Neuronal stem cell (in vitro differentiated cells): ENCODE measurements around the gene PAK6.

Experiments
- DNase-seq: peaks from one replicate; pipeline ENCODE4 v3.0.0-alpha.2; 2013; ENCODE audit warnings: low spot score
- H2AFZ ChIP-seq: one replicate; pipeline ENCODE4 v1.6.1; 2013; ENCODE audit warnings: mild to moderate bottlenecking, low read length, inconsistent platforms
- H2AK5ac ChIP-seq: 2 replicates; pipeline ENCODE4 v1.6.1; 2013; ENCODE audit warnings: low read depth, mild to moderate bottlenecking, inconsistent platforms, low read length, moderate library complexity, mixed read lengths
- H2BK120ac ChIP-seq: 2 replicates; pipeline ENCODE4 v1.6.1; 2013; ENCODE audit warnings: low read depth, mild to moderate bottlenecking, inconsistent platforms, low read length, moderate library complexity, mixed read lengths
- H2BK12ac ChIP-seq: one replicate; pipeline ENCODE4 v1.6.1; 2013; ENCODE audit warnings: low read length, inconsistent platforms
- H2BK15ac ChIP-seq: 2 replicates; pipeline ENCODE4 v1.6.1; 2013; ENCODE audit warnings: mild to moderate bottlenecking, low read length, inconsistent platforms, mixed read lengths
- H2BK5ac ChIP-seq: one replicate; pipeline ENCODE4 v1.6.1; 2013; ENCODE audit warnings: inconsistent platforms, mild to moderate bottlenecking, low read length, moderate library complexity
- H3K14ac ChIP-seq: one replicate; pipeline ENCODE4 v1.6.1; 2013; ENCODE audit warnings: low read length, inconsistent platforms
- H3K18ac ChIP-seq: 2 replicates; pipeline ENCODE4 v1.6.1; 2013; ENCODE audit warnings: low read length, inconsistent platforms
- H3K23ac ChIP-seq: 2 replicates; pipeline ENCODE4 v1.6.1; 2013; ENCODE audit warnings: low read depth, mild to moderate bottlenecking, mixed read lengths, low read length, inconsistent platforms; ENCODE audit not compliant: poor library complexity
- H3K27ac ChIP-seq: replicated peaks from 3 replicates; pipeline ENCODE4 v1.5.1; 2013; ENCODE audit warnings: low read length, inconsistent platforms
- H3K27me3 ChIP-seq, 3 experiments: 2 replicates each; pipeline ENCODE4 v1.6.1; 2013; ENCODE audit warnings: low read length in 3 of 3, mild to moderate bottlenecking in 2 of 3, inconsistent platforms in 1 of 3, low read depth in 1 of 3, mixed read lengths in 1 of 3, moderate library complexity in 1 of 3; ENCODE audit not compliant: control insufficient read depth in 3 of 3, insufficient read depth in 3 of 3
- H3K36me3 ChIP-seq, 2 donors: replicated peaks in 1 of 2; 2 replicates each; pipeline ENCODE4 v1.6.1; 2013; ENCODE audit warnings: low read length in 2 of 2; ENCODE audit not compliant: control insufficient read depth in 2 of 2, insufficient read depth in 2 of 2
- H3K4ac ChIP-seq: 2 replicates; pipeline ENCODE4 v1.6.1; 2013; ENCODE audit warnings: inconsistent platforms, mild to moderate bottlenecking, low read length, moderate library complexity
- H3K4me1 ChIP-seq, 2 donors: 1 replicate in 1 of 2; 2 replicates in 1 of 2; pipeline ENCODE4 v1.6.1; 2013; ENCODE audit warnings: low read length in 2 of 2, low read depth in 1 of 2; ENCODE audit not compliant: control insufficient read depth in 2 of 2, insufficient read depth in 1 of 2
- H3K4me2 ChIP-seq: one replicate; pipeline ENCODE4 v1.6.1; 2013; ENCODE audit warnings: mild to moderate bottlenecking, low read length, inconsistent platforms; ENCODE audit not compliant: insufficient read depth, poor library complexity, severe bottlenecking
- H3K4me3 ChIP-seq, 2 donors: 2 replicates each; pipeline ENCODE4 v1.5.1; 2013; ENCODE audit warnings: low read length in 2 of 2, mild to moderate bottlenecking in 2 of 2, inconsistent platforms in 1 of 2, moderate library complexity in 1 of 2
- H3K79me1 ChIP-seq: one replicate; pipeline ENCODE4 v1.6.1; 2013; ENCODE audit warnings: low read depth, mild to moderate bottlenecking, inconsistent platforms, low read length, moderate library complexity
- H3K9ac ChIP-seq: one replicate; pipeline ENCODE4 v1.6.1; 2013; ENCODE audit warnings: mild to moderate bottlenecking, low read depth, low read length, inconsistent platforms; ENCODE audit not compliant: poor library complexity
- H3K9me3 ChIP-seq, 2 donors: replicated peaks in 1 of 2; 2 replicates each; pipeline versions ENCODE3 to v1.6.1; 2013; ENCODE audit warnings: low read length in 2 of 2, mild to moderate bottlenecking in 2 of 2, inconsistent platforms in 1 of 2, low read depth in 1 of 2, mixed read lengths in 1 of 2, moderate library complexity in 1 of 2; ENCODE audit not compliant: control insufficient read depth in 2 of 2, insufficient read depth in 1 of 2
- H4K8ac ChIP-seq: one replicate; pipeline ENCODE4 v1.6.1; 2013; ENCODE audit warnings: low read depth, mild to moderate bottlenecking, inconsistent platforms, low read length, moderate library complexity
- H4K91ac ChIP-seq: one replicate; pipeline ENCODE4 v1.6.1; 2013; ENCODE audit warnings: low read length, low read depth, mild to moderate bottlenecking, inconsistent platforms; ENCODE audit not compliant: poor library complexity
- WGBS, 2 donors: extraction: QIAGEN DNeasy Blood & Tissue Kit; methylation state at CpG; one replicate each; pipeline ENCODE4 v1.1.7; 2013; ENCODE audit warnings: missing lambda C conversion rate in 2 of 2, mixed read lengths in 1 of 2; ENCODE audit not compliant: insufficient read length in 2 of 2, insufficient replicate concordance in 1 of 2; ENCODE audit errors: extremely low coverage in 2 of 2; 5-methylcytosine and 5-hydroxymethylcytosine counted together

The PAK6 gene

DNA sequence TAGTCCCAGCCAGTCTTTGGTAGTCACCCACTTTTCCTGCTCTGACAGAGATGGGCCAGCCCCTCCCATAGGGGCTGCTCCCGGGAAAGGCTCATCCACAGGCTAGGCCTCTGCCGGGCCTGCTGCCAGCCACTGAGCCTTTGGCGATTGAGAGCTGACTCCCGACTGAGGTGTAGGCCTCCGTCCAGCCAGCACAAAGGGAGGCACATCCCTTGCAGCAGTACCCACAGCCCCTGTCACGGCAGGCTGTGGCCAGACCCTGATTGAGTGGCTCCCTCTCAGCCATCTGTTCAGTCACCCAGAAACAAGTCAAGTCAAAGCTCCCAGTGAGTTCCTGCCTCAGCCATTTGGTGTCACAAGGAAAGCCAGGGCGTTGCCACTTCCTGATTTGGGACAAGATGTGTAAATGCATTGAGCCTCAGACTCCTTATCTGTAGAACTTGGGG, 6.2 kb upstream of the PAK6 start:
- Histone ChIP-seq H3K79me1 (no peaks in the 10 kb centered on the region), H3K4me1 (peaks cover 0 to 4% of the 10 kb centered on the region in 2 donors), H3K14ac (no peak overlapping the region), H3K36me3 (peaks cover 8 to 40% of the 10 kb centered on the region in 2 donors), H3K9ac (peak overlapping the region; percentile 63), H3K23ac (no peak overlapping the region), H4K91ac (no peak overlapping the region), H2BK120ac (no peak overlapping the region), H3K27ac (no peak overlapping the region), H3K4me3 (no peak overlapping the region), H2AK5ac (no peak overlapping the region), H2BK15ac (no peak overlapping the region), H2BK12ac (no peak overlapping the region), H3K27me3 (no peaks in the 10 kb centered on the region), H2BK5ac (no peak overlapping the region), H3K4ac (no peak overlapping the region), H3K18ac (peak overlapping the region; percentile 56), H3K4me2 (no peak overlapping the region), H2AFZ (no peak overlapping the region), H4K8ac (no peak overlapping the region), H3K9me3 (no peaks in the 10 kb centered on the region)
- DNase-seq: no peak
- WGBS, 2 donors: no CpG with 5 or more reads among the region's 7 CpGs

DNA sequence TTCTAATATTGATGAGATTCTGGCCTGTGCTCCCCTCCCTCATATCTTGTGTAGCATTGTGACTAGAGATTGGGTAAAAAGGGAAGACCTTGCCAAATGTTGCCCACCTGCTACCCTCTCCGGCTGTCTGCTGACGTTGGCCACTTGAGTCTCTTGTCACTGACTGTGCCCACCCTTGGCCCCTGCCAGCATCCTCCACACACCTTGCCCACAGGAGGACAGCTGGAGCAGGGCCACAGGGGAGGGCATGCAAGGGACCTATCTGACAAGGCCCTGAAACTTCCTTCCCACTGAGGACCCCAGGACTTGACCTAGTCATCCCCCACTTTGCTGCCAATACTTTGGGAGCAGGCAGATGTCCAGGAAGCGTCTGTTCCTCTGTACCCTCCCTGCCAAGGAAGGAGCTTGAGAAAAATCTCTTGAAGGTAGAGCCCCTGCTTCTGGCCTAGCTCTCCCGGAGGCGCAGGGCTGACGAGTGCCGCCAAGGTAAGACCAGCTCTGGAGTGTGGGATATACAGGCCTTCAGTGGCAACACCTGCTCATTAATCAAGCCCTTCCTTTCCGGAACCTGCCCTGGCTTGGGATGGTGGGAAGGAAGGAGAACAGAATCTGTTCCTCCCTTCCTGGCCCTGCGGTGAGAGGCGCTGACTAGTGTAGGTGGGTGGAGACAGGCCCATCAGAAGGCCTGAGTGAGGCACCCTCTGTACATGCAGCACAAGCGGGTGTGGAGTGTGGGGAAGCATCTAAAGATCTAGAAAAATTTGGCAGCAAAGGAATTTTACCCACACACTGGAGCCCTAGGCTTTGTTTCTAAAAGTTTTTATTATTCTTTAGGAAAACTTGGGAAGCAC, 4.9 kb upstream of the PAK6 start:
- no peak overlapping the region for H2AK5ac ChIP-seq
- DNase-seq: no peak

DNA sequence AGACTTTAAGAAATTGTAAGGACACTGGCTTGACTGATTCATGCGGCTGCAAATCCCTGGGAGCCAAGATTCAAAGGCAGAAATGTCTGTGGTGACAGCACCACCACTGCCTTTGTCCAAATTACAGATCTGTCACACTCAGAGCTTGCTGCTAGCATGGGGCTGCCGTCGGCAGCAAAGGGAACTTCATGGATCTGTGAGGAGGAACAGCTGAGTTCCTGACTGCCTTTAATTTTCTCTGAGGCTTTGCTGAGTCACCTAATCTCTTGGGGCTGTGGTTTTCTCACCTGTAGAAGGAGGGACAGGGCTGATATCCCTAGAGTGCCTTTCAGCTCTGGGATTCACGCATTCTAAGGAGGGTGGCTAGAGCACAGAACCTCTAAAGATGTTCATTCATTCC, 4.1 kb upstream of the PAK6 start:
- Histone ChIP-seq H2AK5ac (no peak overlapping the region), H3K9me3 (no peaks in the 10 kb centered on the region), H3K79me1 (no peaks in the 10 kb centered on the region), H4K91ac (no peak overlapping the region), H3K18ac (no peak overlapping the region), H3K4me1 (peaks cover 13 to 14% of the 10 kb centered on the region in 2 donors), H3K27ac (no peak overlapping the region), H3K4me2 (no peak overlapping the region), H2BK120ac (no peak overlapping the region), H3K9ac (no peak overlapping the region), H3K4me3 (no peak overlapping the region), H3K14ac (no peak overlapping the region), H3K23ac (no peak overlapping the region), H2BK12ac (no peak overlapping the region), H3K4ac (no peak overlapping the region), H2BK15ac (no peak overlapping the region), H2AFZ (no peak overlapping the region), H3K27me3 (peaks cover 0 to 9% (median 4%) of the 10 kb centered on the region in 3 experiments), H4K8ac (no peak overlapping the region), H3K36me3 (peaks cover 3 to 20% of the 10 kb centered on the region in 2 donors), H2BK5ac (no peak overlapping the region)
- WGBS, 2 donors: no CpG with 5 or more reads among the region's 4 CpGs
- no peak for DNase-seq

More for the DNA sequence above, 4.9 kb upstream of the PAK6 start:
- Histone ChIP-seq H2BK120ac (no peak overlapping the region), H3K27ac (no peak overlapping the region), H2BK15ac (no peak overlapping the region), H3K23ac (no peak overlapping the region), H3K9me3 (no peaks in the 10 kb centered on the region), H4K91ac (no peak overlapping the region), H3K79me1 (no peaks in the 10 kb centered on the region), H3K4ac (no peak overlapping the region), H3K9ac (no peak overlapping the region), H2BK12ac (no peak overlapping the region), H2BK5ac (no peak overlapping the region), H3K14ac (no peak overlapping the region), H3K4me2 (no peak overlapping the region), H3K36me3 (peaks cover 5 to 28% of the 10 kb centered on the region in 2 donors), H3K4me3 (no peak overlapping the region), H3K18ac (no peak overlapping the region), H2AFZ (no peak overlapping the region), H3K27me3 (peaks cover 0 to 9% (median 0%) of the 10 kb centered on the region in 3 experiments), H3K4me1 (peaks cover 6 to 9% of the 10 kb centered on the region in 2 donors), H4K8ac (no peak overlapping the region)
- WGBS, 2 donors: no CpG with 5 or more reads among the region's 11 CpGs

DNA sequence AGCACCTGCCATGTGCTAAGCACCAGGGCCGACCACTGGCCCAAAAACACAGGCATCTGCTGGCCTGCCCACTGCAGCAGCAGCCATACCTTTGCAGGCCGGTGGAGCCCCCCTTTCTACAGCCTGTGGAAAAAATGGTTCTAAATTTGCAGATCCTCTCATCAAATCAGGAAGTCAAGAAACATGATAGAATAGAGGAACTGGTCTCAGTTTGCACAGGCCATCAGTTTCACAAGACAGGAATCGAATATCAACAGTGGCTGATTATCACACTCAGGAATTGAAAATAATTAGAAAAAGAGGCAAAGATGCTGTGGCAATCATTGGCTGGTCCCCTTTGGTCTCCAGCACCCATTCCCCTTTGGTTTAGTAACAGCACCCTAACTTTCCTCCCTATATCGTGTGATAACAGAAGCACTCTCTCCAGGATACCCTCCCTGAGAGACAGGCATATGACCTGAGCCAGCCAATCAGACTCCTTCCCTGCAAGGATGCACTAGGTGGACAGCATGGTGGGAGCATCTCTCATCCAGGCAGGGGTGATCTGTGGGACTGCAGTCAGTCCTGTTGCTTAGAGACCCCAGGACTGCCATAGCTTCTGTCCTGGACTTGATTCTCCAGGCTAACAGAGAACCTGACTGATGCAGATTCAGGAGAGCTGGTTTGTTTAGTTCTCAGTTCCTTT, 3.5 kb upstream of the PAK6 start:
- H2BK5ac ChIP-seq: no peak overlapping the region
- H3K4me1 ChIP-seq: peaks cover 13 to 14% of the 10 kb centered on the region in 2 donors
- no peak overlapping the region for H3K14ac ChIP-seq
- H2AK5ac ChIP-seq: no peak overlapping the region
- no peak overlapping the region for H3K23ac ChIP-seq
- H3K27me3 ChIP-seq: peaks cover 0 to 9% (median 9%) of the 10 kb centered on the region in 3 experiments
- no peaks in the 10 kb centered on the region for H3K9me3 ChIP-seq
- H3K4ac ChIP-seq: no peak overlapping the region
- H3K18ac ChIP-seq: no peak overlapping the region
- H3K4me2 ChIP-seq: no peak overlapping the region
- H3K9ac ChIP-seq: no peak overlapping the region
- peaks cover 0 to 16% of the 10 kb centered on the region in 2 donors for H3K36me3 ChIP-seq
- H2AFZ ChIP-seq: no peak overlapping the region
- no peak overlapping the region for H4K8ac ChIP-seq
- no peaks in the 10 kb centered on the region for H3K79me1 ChIP-seq
- no peak overlapping the region for H4K91ac ChIP-seq
- H3K27ac ChIP-seq: no peak overlapping the region
- H2BK120ac ChIP-seq: no peak overlapping the region
- DNase-seq: no peak
- H3K4me3 ChIP-seq: no peak overlapping the region
- whole genome bisulfite sequencing, 2 donors: no CpG with 5 or more reads among the region's 4 CpGs
- H2BK15ac ChIP-seq: no peak overlapping the region
- no peak overlapping the region for H2BK12ac ChIP-seq
